A673 (cell line): ENCODE measurements around the gene HJURP.

ENCODE experiments used
- EZH2 ChIP-seq: fragments of 200-600 bp; sonication (generic); IDR thresholded peaks from 2 replicates; pipeline ENCODE4 v1.6.1; 2017; ENCODE audit warnings: borderline replicate concordance, low read depth, mild to moderate bottlenecking, mixed read lengths, antibody characterized with exemption, low read length; ENCODE audit not compliant: poor library complexity, severe bottlenecking
- TF ChIP-seq, protein P1 (sequence below): fragments of 300-800, 200-600 bp; sonication (generic); conservative IDR thresholded peaks from 2 replicates; pipeline ENCODE4 v1.5.1; 2017; ENCODE audit warnings: low read depth, mild to moderate bottlenecking, antibody characterized with exemption, low read length, moderate library complexity, mixed read lengths

DNA sequence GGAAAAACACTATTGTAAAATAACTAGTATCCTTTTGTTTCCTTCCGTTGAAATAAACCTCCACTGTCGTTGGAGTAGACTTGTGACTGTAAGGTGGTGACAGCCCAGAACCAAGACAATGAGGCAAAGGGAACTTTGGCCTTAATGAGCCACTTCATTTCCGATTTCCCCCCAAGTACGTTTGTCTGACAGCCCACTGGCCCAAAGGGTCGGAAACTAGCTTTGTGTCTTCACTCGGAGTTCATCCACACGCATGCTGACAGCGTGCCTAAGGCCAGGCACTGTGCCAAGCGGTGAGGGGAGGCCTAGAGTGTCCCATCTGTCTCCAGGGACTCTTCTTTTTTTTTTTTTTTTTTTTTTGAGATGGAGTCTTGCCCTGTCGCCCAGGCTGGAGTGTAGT, 21.0 kb downstream of the HJURP start:
- TF ChIP-seq, protein P1, sequence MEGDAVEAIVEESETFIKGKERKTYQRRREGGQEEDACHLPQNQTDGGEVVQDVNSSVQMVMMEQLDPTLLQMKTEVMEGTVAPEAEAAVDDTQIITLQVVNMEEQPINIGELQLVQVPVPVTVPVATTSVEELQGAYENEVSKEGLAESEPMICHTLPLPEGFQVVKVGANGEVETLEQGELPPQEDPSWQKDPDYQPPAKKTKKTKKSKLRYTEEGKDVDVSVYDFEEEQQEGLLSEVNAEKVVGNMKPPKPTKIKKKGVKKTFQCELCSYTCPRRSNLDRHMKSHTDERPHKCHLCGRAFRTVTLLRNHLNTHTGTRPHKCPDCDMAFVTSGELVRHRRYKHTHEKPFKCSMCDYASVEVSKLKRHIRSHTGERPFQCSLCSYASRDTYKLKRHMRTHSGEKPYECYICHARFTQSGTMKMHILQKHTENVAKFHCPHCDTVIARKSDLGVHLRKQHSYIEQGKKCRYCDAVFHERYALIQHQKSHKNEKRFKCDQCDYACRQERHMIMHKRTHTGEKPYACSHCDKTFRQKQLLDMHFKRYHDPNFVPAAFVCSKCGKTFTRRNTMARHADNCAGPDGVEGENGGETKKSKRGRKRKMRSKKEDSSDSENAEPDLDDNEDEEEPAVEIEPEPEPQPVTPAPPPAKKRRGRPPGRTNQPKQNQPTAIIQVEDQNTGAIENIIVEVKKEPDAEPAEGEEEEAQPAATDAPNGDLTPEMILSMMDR, result no peak
- no peak for TF ChIP-seq EZH2
